ENCODE results near the gene TFIP11. TPM values are rescaled to one million over a fixed set of nuclear protein-coding genes. Genes with fewer than 3 reads are reported as not detected.

Gene TFIP11
- polyA plus RNA-seq, 2 of the 4 experiments (the other 2 are of a cell fraction) = 21.1 to 28.8 TPM

GRCh38 chr22:26479792-26480610, 32.3 kb downstream of the TFIP11 start:
- Histone ChIP-seq H3K4me1 (peaks cover 14% of the 10 kb centered on the region; the same call in 2 of the 3 replicates), H3K4me3 (no peak overlapping the region), H3K4me2 (no peak overlapping the region), H3K9me3 (no peaks in the 10 kb centered on the region), H3K27ac (no peak overlapping the region)
- ATAC-seq = no peak
- no peak for FAIRE-seq
- DNase-seq (ENCODE audit: low read depth in 1 of 2, low spot score in 1 of 2) = no peak
- TF ChIP-seq HEYL (CRISPR knock-in tag; IDR thresholded peaks at IDR 0.05) = no peak
- TF ChIP-seq MYC (IDR thresholded peaks at IDR 0.05; ENCODE audit: borderline replicate concordance, low read length) = no peak
- no peak for TF ChIP-seq HES2 (IDR thresholded peaks at IDR 0.05)
- TF ChIP-seq POLR2A (IDR thresholded peaks at IDR 0.05; ENCODE audit: low read length) = no peak
- no peak for TF ChIP-seq EP300 (IDR thresholded peaks at IDR 0.05)
- TF ChIP-seq ZC3H11A (IDR thresholded peaks at IDR 0.05) = no peak
- no peak for TF ChIP-seq CHD4 (IDR thresholded peaks at IDR 0.05; ENCODE audit: borderline replicate concordance)
- TF ChIP-seq, protein P1, sequence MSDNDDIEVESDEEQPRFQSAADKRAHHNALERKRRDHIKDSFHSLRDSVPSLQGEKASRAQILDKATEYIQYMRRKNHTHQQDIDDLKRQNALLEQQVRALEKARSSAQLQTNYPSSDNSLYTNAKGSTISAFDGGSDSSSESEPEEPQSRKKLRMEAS (IDR thresholded peaks at IDR 0.05) = no peak
- TF ChIP-seq CEBPB (IDR thresholded peaks at IDR 0.05) = no peak
- no peak for TF ChIP-seq JUNB (IDR thresholded peaks at IDR 0.05)
- POLR2A ChIA-PET = no interaction called here
- 83% methylated on average over 12 of the region's 12 CpGs for WGBS (ENCODE audit: missing lambda C conversion rate)
- CTCF ChIA-PET = interaction anchor here (1.9 kb wide), 1 partner anchor 19 kb away, joined by 10 read pairs; no protein-coding TSS in a partner anchor

DNA sequence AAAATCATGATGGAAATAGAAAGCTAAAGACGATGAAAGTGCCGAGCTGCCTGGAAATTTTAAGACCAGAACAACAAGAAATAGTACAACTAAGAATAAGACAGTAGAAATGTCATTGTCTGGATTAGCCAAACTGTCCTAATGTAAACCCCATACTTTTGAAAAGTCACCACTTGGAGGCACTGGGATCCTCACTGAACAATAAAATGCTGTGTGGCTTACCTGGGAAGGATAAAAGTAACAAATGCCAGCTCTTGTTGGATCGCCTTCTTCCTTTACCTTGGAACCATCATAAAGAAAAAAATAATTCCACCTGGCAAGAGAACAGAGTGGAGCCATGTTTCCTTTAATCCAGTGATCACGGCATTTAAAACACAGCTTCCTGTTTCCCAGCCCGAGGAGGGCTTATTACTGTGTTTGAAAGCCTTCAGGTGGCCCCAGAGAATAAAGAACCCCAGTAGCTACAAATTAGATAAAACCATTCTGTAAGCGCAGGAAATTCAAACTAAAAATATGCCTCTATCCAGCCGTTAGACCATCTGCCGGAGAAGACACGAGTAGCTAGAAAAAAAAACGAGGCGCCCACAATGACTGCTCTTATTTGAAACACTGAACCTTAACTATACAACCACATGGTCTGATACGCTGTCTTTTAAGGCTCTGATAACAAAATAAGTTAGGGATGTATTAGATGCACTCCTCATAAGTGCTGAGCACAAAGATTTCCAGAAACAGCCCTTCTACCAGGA, 33.1 kb downstream of the TFIP11 start:
- no peak for TF ChIP-seq USF2 (IDR thresholded peaks at IDR 0.05)
- TF ChIP-seq CBX8 (IDR thresholded peaks at IDR 0.05) = no peak
- TF ChIP-seq CEBPB (IDR thresholded peaks at IDR 0.05) = no peak
- TF ChIP-seq RCOR1 (IDR thresholded peaks at IDR 0.05; ENCODE audit: low read depth, low read length) = no peak
- TF ChIP-seq, protein P2, sequence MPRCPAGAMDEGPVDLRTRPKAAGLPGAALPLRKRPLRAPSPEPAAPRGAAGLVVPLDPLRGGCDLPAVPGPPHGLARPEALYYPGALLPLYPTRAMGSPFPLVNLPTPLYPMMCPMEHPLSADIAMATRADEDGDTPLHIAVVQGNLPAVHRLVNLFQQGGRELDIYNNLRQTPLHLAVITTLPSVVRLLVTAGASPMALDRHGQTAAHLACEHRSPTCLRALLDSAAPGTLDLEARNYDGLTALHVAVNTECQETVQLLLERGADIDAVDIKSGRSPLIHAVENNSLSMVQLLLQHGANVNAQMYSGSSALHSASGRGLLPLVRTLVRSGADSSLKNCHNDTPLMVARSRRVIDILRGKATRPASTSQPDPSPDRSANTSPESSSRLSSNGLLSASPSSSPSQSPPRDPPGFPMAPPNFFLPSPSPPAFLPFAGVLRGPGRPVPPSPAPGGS (IDR thresholded peaks at IDR 0.05) = no peak
- no peak for TF ChIP-seq HOXA7 (CRISPR knock-in tag; IDR thresholded peaks at IDR 0.05)
- TF ChIP-seq NFE2L2 (conservative IDR thresholded peaks at IDR 0.05; ENCODE audit: low read length) = no peak
- no peak for TF ChIP-seq PHF8 (IDR thresholded peaks at IDR 0.05; ENCODE audit: borderline replicate concordance, low read depth)
- no peak for TF ChIP-seq POLR2A (IDR thresholded peaks at IDR 0.05; ENCODE audit: low read length)
- no peak for TF ChIP-seq CHD4 (IDR thresholded peaks at IDR 0.05; ENCODE audit: borderline replicate concordance)
- no peak for TF ChIP-seq FOSL2 (IDR thresholded peaks at IDR 0.05)
- no peak for TF ChIP-seq FOSL2 (CRISPR knock-in tag; IDR thresholded peaks at IDR 0.05)
- no peak for TF ChIP-seq EHMT2 (IDR thresholded peaks at IDR 0.05; ENCODE audit: low read depth)
- TF ChIP-seq MYC (IDR thresholded peaks at IDR 0.05; ENCODE audit: borderline replicate concordance, low read length) = no peak
- TF ChIP-seq KDM1A (IDR thresholded peaks at IDR 0.05; ENCODE audit: low read depth) = no peak
- TF ChIP-seq, protein P3, sequence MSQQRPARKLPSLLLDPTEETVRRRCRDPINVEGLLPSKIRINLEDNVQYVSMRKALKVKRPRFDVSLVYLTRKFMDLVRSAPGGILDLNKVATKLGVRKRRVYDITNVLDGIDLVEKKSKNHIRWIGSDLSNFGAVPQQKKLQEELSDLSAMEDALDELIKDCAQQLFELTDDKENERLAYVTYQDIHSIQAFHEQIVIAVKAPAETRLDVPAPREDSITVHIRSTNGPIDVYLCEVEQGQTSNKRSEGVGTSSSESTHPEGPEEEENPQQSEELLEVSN (IDR thresholded peaks at IDR 0.05; ENCODE audit: borderline replicate concordance, low read depth) = no peak
- no peak for TF ChIP-seq ZFP36 (IDR thresholded peaks at IDR 0.05; ENCODE audit: borderline replicate concordance, partially characterized antibody)
- no peak for TF ChIP-seq ATOH8 (CRISPR knock-in tag; IDR thresholded peaks at IDR 0.05; ENCODE audit: low read depth)
- CTCF ChIA-PET = interaction anchor here (1.3 to 1.9 kb wide), 2 partner anchors 11 to 18 kb away, joined by 3 to 10 read pairs; no protein-coding TSS in a partner anchor
- Histone ChIP-seq H3K4me2 (no peak overlapping the region), H3K4me3 (no peak overlapping the region), H3K4me1 (peaks cover 8% of the 10 kb centered on the region; the same call in 1 of the 3 replicates), H3K27ac (no peak overlapping the region), H3K9me3 (no peaks in the 10 kb centered on the region)
- DNase-seq (ENCODE audit: low read depth in 1 of 2, low spot score in 1 of 2) (no peak), ATAC-seq (no peak), FAIRE-seq (no peak)
- WGBS (ENCODE audit: missing lambda C conversion rate) = 90% methylated on average over 12 of the region's 12 CpGs
- POLR2A ChIA-PET = no interaction called here

Measured in A549 (cell line).